OCI-LY3 (cell line): ENCODE data around the gene SLC10A4.

Source experiments
- CTCF ChIP-seq: fragments of 200-600, 300-600 bp; sonication (generic); IDR thresholded peaks from 2 replicates; pipeline ENCODE4 v1.5.1; 2014; ENCODE audit warnings: antibody characterized with exemption, low read length, low read depth
- EZH2phosphoT487 ChIP-seq: fragments of 200-600 bp; shearing (Covaris generic); IDR thresholded peaks from 2 replicates; pipeline ENCODE4 v1.6.1; 2018; ENCODE audit warnings: antibody characterized with exemption, mixed run types, low read depth

GRCh38 chr4:48483777-48484493 lies 792 bp downstream of the SLC10A4 start:
- no peak for TF ChIP-seq CTCF
- no peak for TF ChIP-seq EZH2phosphoT487
